ENCODE measurements around the gene MAPK12.
"Not testable (repeated sequence)": the region's sequence is repeated elsewhere in the genome, so short reads cannot be mapped to it uniquely, and the experiment has no call there.

The MAPK12 gene

GRCh38 chr22:50208939-50209892, 52.3 kb downstream of the MAPK12 start:
- no peak for TF ChIP-seq CTCF (IDR thresholded peaks at IDR 0.05; ENCODE audit: extremely low read depth, missing control alignments)
- DNase-seq (ENCODE audit: low spot score), result no peak

DNA sequence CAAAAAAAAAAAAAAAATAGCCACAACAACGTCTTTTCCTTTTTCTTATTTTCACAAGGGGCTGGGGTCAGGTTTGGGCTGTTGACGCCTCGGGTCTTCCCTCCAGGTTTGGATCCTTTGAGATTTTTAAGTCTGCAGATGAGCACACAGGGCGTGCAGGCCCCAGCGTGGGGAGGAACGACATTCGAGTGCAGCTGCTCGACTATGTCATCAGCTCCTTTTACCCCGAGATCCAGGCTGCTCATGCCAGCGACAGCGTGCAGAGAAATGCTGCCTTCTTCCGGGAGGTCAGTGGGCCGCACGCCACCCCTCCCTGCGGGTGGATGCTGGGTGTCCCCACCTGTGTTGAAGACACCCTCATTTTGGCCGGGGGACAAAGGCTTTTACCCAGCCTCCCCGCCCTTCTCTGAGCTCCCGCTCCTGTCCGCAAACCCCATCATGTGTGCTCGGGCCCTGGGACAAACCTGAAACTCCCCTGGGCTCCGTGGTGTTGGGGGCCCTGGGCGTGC, 53.0 kb downstream of the MAPK12 start:
- TF ChIP-seq CTCF (IDR thresholded peaks at IDR 0.05; ENCODE audit: extremely low read depth, missing control alignments), result no peak
- DNase-seq (ENCODE audit: low spot score), result no peak

GRCh38 chr22:50207383-50208140, 53.9 kb downstream of the MAPK12 start:
- TF ChIP-seq CTCF (IDR thresholded peaks at IDR 0.05; ENCODE audit: extremely low read depth, missing control alignments), result no peak
- no peak for DNase-seq (ENCODE audit: low spot score)

- no peak for TF ChIP-seq CTCF (IDR thresholded peaks at IDR 0.05; ENCODE audit: extremely low read depth, missing control alignments)
- DNase-seq (ENCODE audit: low spot score), result no peak
Measured at GRCh38 chr22:50206599-50206998, 54.9 kb downstream of the MAPK12 start.

DNA sequence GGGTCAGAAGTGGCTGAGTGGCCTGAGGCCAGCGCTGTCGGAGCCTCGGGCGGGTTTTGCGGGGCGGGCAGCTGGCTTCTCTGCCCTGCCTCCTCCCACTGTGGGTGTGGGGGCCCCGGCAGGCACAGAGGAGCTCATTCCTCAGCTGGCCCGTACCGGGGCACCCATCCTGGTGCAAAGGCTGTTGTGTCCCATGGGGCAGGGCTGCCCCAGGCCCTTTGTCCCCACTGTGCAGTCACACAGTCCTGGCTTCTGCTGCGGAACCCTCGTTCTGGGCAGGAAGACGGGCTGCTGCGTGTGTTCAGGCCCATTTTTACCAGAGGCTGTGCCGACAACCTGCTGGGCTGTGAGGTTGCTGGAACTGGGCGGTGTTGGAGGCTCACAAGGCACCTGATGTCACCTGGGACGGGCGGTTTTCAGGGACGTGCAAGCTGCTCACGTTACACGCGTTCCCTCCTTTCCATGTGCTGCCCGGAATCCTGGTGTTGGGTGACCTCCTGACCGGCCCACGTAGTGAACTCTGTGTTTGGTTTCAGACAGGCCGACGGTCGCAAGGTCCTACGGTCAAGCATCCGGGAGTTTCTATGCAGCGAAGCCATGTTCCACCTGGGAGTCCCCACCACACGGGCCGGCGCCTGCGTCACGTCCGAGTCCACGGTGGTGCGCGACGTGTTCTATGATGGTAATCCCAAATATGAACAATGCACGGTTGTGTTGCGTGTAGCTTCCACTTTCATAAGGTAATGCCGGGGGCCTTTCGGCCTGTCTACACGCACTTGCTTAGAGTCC, 55.5 kb downstream of the MAPK12 start:
- no peak for TF ChIP-seq CTCF (IDR thresholded peaks at IDR 0.05; ENCODE audit: extremely low read depth, missing control alignments)
- DNase-seq (ENCODE audit: low spot score), result no peak

DNA sequence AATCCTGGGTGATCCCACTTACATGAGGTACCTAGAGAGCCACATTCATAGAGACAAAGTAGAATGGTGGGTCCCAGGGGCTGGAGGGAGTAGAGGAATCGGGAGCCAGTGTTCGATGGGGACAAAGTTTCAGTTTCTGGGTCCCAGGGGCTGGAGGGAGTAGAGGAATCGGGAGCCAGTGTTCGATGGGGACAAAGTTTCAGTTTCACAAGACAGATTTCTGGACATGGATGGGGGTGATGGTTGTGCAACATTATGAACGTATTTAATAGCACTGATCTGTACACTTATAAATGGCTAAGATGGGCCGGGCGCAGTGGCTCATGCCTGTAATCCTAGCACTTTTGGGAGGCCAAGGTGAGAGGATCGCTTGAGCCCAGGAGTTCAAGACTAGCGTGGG, 56.5 kb downstream of the MAPK12 start:
- not testable (repeated sequence) for DNase-seq (ENCODE audit: low spot score)

GRCh38 chr22:50204571-50204970, 56.9 kb downstream of the MAPK12 start:
- no peak for TF ChIP-seq CTCF (IDR thresholded peaks at IDR 0.05; ENCODE audit: extremely low read depth, missing control alignments)
- DNase-seq (ENCODE audit: low spot score), result no peak

All from GM20000 (cell line).